NCI-H2107 (cell line): ENCODE results near the gene USP17L30.
"Not testable (repeated sequence)": the region's sequence is repeated elsewhere in the genome, so short reads cannot be mapped to it uniquely, and the experiment has no call there.

Source experiments
- DNase-seq: peaks from one replicate; lab custom pipeline; 2025; lab: John Stamatoyannopoulos, UW

The USP17L30 gene, protein sequence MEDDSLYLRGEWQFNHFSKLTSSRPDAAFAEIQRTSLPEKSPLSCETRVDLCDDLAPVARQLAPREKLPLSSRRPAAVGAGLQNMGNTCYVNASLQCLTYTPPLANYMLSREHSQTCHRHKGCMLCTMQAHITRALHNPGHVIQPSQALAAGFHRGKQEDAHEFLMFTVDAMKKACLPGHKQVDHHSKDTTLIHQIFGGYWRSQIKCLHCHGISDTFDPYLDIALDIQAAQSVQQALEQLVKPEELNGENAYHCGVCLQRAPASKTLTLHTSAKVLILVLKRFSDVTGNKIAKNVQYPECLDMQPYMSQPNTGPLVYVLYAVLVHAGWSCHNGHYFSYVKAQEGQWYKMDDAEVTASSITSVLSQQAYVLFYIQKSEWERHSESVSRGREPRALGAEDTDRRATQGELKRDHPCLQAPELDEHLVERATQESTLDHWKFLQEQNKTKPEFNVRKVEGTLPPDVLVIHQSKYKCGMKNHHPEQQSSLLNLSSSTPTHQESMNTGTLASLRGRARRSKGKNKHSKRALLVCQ

DNA sequence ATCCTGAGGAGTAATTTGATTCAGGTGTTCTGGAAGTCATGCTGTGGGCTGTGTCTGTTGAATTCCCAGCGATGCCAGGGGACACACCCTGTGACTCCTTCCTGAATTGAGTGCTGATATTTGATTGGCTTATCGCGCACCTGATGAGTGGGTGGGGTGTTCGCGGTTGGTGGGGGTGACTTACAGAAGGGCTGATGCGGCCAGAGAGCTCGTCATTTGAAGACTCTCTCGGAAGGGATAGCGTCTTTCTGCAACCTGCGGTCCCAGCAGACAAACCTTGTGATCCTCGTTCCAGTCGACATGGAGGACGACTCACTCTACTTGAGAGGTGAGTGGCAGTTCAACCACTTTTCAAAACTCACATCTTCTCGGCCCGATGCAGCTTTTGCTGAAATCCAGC is at the start of gene USP17L30:
Gene USP17L30, plus strand, starts transcription at position 301 of the 400 bp plus-strand sequence. Its CDS starts 0 bp downstream, at position 301.
- DNase-seq: not testable (repeated sequence)

DNA sequence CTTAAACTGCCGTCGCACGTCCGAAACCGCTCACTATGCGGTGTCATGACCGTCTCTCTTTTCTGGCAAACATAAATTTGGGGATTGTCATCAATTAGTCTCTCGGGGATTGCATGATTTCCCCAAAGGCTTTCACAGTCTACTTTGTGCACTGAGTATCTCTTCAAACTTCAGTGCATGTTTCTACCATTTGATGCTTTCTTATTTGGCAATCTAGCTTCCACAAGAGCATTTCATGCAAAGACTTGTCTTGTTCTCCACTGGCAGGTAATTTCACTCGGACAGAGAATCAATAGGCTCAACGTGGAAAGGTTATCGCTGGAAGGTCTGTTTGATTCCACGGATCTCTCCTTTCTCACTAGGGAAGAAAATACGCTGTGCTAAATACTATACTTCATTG is 38.7 kb upstream of the USP17L30 start:
- not testable (repeated sequence) for DNase-seq

GRCh38 chr4:9324865-9325264 is 38.1 kb upstream of the USP17L30 start, which contains the start of gene USP17L24:
Gene USP17L24 (plus strand): TSS chr4:9325165. CDS start chr4:9325165, 0 bp downstream.
- not testable (repeated sequence) for DNase-seq

DNA sequence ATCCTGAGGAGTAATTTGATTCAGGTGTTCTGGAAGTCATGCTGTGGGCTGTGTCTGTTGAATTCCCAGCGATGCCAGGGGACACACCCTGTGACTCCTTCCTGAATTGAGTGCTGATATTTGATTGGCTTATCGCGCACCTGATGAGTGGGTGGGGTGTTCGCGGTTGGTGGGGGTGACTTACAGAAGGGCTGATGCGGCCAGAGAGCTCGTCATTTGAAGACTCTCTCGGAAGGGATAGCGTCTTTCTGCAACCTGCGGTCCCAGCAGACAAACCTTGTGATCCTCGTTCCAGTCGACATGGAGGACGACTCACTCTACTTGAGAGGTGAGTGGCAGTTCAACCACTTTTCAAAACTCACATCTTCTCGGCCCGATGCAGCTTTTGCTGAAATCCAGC is 33.3 kb upstream of the USP17L30 start, which contains the start of gene USP17L25:
Gene USP17L25, plus strand, starts transcription at position 301 of the 400 bp plus-strand sequence. Its CDS starts 0 bp downstream, at position 301.
- DNase-seq: not testable (repeated sequence)

DNA sequence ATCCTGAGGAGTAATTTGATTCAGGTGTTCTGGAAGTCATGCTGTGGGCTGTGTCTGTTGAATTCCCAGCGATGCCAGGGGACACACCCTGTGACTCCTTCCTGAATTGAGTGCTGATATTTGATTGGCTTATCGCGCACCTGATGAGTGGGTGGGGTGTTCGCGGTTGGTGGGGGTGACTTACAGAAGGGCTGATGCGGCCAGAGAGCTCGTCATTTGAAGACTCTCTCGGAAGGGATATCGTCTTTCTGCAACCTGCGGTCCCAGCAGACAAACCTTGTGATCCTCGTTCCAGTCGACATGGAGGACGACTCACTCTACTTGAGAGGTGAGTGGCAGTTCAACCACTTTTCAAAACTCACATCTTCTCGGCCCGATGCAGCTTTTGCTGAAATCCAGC is 28.6 kb upstream of the USP17L30 start, which contains the start of gene USP17L26:
Gene USP17L26, plus strand, starts transcription at position 301 of the 400 bp plus-strand sequence. Its CDS starts 0 bp downstream, at position 301.
- not testable (repeated sequence) for DNase-seq

DNA sequence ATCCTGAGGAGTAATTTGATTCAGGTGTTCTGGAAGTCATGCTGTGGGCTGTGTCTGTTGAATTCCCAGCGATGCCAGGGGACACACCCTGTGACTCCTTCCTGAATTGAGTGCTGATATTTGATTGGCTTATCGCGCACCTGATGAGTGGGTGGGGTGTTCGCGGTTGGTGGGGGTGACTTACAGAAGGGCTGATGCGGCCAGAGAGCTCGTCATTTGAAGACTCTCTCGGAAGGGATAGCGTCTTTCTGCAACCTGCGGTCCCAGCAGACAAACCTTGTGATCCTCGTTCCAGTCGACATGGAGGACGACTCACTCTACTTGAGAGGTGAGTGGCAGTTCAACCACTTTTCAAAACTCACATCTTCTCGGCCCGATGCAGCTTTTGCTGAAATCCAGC is 23.8 kb upstream of the USP17L30 start, which contains the start of gene USP17L5:
Gene USP17L5, plus strand, starts transcription at position 301 of the 400 bp plus-strand sequence. Its CDS starts 0 bp downstream, at position 301.
- DNase-seq: not testable (repeated sequence)

DNA sequence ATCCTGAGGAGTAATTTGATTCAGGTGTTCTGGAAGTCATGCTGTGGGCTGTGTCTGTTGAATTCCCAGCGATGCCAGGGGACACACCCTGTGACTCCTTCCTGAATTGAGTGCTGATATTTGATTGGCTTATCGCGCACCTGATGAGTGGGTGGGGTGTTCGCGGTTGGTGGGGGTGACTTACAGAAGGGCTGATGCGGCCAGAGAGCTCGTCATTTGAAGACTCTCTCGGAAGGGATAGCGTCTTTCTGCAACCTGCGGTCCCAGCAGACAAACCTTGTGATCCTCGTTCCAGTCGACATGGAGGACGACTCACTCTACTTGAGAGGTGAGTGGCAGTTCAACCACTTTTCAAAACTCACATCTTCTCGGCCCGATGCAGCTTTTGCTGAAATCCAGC is 19.1 kb upstream of the USP17L30 start, which contains the start of gene USP17L27:
Gene USP17L27, plus strand, starts transcription at position 301 of the 400 bp plus-strand sequence. Its CDS starts 0 bp downstream, at position 301.
- DNase-seq: not testable (repeated sequence)

DNA sequence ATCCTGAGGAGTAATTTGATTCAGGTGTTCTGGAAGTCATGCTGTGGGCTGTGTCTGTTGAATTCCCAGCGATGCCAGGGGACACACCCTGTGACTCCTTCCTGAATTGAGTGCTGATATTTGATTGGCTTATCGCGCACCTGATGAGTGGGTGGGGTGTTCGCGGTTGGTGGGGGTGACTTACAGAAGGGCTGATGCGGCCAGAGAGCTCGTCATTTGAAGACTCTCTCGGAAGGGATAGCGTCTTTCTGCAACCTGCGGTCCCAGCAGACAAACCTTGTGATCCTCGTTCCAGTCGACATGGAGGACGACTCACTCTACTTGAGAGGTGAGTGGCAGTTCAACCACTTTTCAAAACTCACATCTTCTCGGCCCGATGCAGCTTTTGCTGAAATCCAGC is 14.3 kb upstream of the USP17L30 start, which contains the start of gene USP17L28:
Gene USP17L28, plus strand, starts transcription at position 301 of the 400 bp plus-strand sequence. Its CDS starts 0 bp downstream, at position 301.
- not testable (repeated sequence) for DNase-seq

- not testable (repeated sequence) for DNase-seq
These were observed 12.1 kb upstream of the USP17L30 start for GRCh38 chr4:9350866-9351265.

GRCh38 chr4:9353338-9353737 is 9.6 kb upstream of the USP17L30 start, which contains the start of gene USP17L29:
Gene USP17L29 (plus strand): TSS chr4:9353638. CDS start chr4:9353638, 0 bp downstream.
- DNase-seq: not testable (repeated sequence)

DNA sequence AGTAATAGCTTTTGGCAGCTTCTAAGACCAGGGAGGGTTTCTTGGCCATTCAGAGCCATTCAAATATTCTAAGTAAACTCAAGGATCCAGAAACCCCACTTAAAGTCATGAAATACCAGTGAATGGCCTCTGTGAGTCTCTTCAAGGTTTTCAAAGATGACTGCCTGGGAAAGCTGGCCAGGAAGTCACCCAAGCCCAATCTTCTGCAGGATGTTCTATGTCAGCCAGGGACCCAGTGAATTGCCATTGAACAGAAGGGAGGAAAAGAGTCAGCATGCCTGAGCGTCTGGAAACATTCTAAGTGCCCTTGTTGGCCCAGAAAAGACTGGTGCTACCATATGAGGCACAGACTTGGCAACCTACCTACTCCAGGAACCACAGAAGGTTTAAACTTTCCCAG is 17.0 kb downstream of the USP17L30 start:
- not testable (repeated sequence) for DNase-seq

GRCh38 chr4:9381012-9381534 is 18.1 kb downstream of the USP17L30 start:
- not testable (repeated sequence) for DNase-seq

DNA sequence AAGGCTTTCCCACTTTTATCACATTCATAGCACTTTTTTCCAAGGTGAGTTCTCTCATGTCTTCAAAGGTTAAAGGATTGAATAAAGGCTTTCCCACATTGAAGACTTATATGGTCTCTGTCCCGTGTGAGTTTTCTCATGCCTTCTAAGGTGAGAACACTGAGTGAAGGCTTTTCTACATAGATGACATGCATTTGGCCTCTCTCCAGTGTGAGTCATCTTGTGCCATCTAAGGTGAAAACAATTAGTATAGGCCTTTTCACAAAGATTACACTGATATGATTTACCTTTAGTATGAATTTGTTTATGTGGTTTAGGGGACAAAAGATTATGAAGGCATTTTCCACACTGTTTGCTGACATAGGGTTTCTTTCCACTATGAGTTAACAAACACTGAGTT is 21.2 kb downstream of the USP17L30 start:
- DNase-seq: no peak

DNA sequence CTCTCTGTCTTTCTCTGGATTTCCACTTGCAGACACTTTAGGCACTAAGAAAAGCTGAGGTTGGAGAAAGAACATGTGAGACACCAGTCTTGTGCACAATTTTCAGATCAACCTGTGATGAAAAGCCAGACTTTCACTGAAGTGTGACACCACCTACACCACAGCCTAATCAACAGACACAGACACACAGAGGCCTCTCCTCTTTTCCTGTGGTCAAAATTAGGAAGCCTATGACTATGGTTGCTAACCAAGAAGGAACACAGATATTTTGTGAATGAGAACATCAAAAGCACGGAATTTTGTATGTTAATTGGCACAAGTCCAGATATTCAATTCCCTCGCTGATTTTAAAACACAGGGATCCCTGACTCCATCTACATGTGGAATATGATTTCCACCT is 26.1 kb downstream of the USP17L30 start:
- not testable (repeated sequence) for DNase-seq

DNA sequence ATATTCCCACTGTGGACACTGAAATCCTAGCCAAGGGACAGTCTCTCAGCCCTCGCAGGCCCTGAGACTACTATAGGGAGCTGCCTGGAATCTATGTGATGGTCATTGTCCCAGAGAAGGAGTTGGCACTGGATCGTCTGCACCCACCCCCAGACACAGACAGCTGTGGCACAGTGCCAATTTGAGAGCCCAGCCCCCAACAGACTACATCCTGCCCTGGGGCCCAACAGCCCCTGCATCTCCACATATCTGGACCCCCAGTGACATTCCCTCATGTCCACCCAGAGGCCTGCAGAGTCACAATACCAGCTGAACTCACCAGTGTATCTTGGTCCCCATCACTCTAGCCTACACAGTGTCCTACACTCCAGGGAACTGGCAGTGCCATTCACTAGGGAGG is 42.8 kb downstream of the USP17L30 start:
- not testable (repeated sequence) for DNase-seq

DNA sequence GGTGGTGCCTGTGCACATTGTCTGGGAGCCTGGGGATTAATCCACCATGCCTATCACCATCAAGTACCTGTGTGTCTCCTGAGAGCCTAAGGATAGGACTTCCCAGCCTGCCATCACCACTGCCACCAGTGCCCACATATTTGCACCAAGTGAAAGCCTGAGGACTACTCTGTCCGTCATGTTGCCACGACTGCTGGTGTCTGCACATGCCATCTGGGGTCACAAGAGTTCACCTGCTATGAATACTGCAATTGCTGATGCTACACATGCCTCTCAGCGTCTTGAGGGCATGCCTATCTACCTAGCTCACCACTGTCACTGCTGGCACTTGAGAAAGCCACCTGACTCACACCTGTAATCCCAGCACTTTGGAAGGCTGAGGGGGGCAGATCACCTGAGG is 43.6 kb downstream of the USP17L30 start:
- not testable (repeated sequence) for DNase-seq

- DNase-seq: no peak
These were observed 46.9 kb downstream of the USP17L30 start for GRCh38 chr4:9409793-9410192.
